Activated T-helper 1 cell treated with anti-CD3 and anti-CD28 coated beads, Interleukin-12 subunit alpha, Interleukin-12 subunit beta, Interleukin-2, Interleukin-4 antibody, amounts not matched to agents 30 ng/mL and 10 ng/mL and 1 ng/mL, durations not matched to agents 14 hours and 24 hours and 36 hours (primary cell): ENCODE measurements around the gene CCDC6. TPM values are rescaled to one million over a fixed set of nuclear protein-coding genes. Genes with fewer than 3 reads are reported as not detected.
A peak's percentile ranks its signal among the peaks of the same experiment; 100 is the strongest.

Experiments used
- DNase-seq: peaks from one replicate; pipeline ENCODE4 v3.0.0; 2021; ENCODE audit warnings: low spot score
- H3K27ac Mint-ChIP-seq: one replicate; pipeline ENCODE4 v1.8.0; 2021; ENCODE audit warnings: mild to moderate bottlenecking, mixed read lengths
- H3K27me3 Mint-ChIP-seq: one replicate; pipeline ENCODE4 v1.8.0; 2022; ENCODE audit warnings: mild to moderate bottlenecking, moderate library complexity, mixed read lengths; ENCODE audit not compliant: insufficient read depth
- H3K36me3 Mint-ChIP-seq: one replicate; pipeline ENCODE4 v1.8.0; 2021; ENCODE audit warnings: low read depth, mixed read lengths
- H3K4me1 Mint-ChIP-seq: one replicate; pipeline ENCODE4 v1.8.0; 2021; ENCODE audit warnings: low read depth, mixed read lengths
- H3K4me3 Mint-ChIP-seq: one replicate; pipeline ENCODE4 v1.8.0; 2021; ENCODE audit warnings: mild to moderate bottlenecking, moderate library complexity, mixed read lengths
- H3K9me3 Mint-ChIP-seq: one replicate; pipeline ENCODE4 v1.8.0; 2021; ENCODE audit warnings: mixed read lengths
- intact Hi-C: fragments of 100-400 bp; cut with micrococcal nuclease; formaldehyde crosslinking; loops from one replicate; pipeline ENCODE4 v1.15.1; 2024
- total RNA-seq: library from RNA; stranded (reverse); gene quantifications from 2 replicates; pipeline ENCODE4 v1.2.3, GENCODE V29; 2022

CCDC6 gene
- total RNA-seq, 1 donor from 2014 or later: 97.6 TPM

GRCh38 chr10:59830601-59831259 is 75.6 kb downstream of the CCDC6 start:
- H3K27me3 Mint-ChIP-seq: no peaks in the 10 kb centered on the region
- H3K4me1 Mint-ChIP-seq: peaks cover 72% of the 10 kb centered on the region
- peaks cover 45% of the 10 kb centered on the region for H3K36me3 Mint-ChIP-seq
- no peaks in the 10 kb centered on the region for H3K9me3 Mint-ChIP-seq
- no peak overlapping the region for H3K4me3 Mint-ChIP-seq
- no peak overlapping the region for H3K27ac Mint-ChIP-seq
- intact Hi-C loops: loop anchor here (2.0 to 10.0 kb wide), 3 partner anchors 14 to 204 kb away; no protein-coding TSS in a partner anchor
- no peak for DNase-seq

- Mint-ChIP-seq H3K4me3 (no peak overlapping the region), H3K27me3 (no peaks in the 10 kb centered on the region), H3K4me1 (peaks cover 66% of the 10 kb centered on the region), H3K9me3 (peaks cover 3% of the 10 kb centered on the region), H3K27ac (peak overlapping the region; percentile 50), H3K36me3 (peaks cover 46% of the 10 kb centered on the region)
- intact Hi-C loops: loop anchor here (1.0 to 2.0 kb wide), 2 partner anchors 35 to 78 kb away; no protein-coding TSS in a partner anchor
- DNase-seq: no peak
Observed at GRCh38 chr10:59829601-59830000, 76.8 kb downstream of the CCDC6 start.

GRCh38 chr10:59829024-59829423 is 77.3 kb downstream of the CCDC6 start:
- intact Hi-C loops: loop anchor here (1.0 to 2.0 kb wide), 2 partner anchors 36 to 78 kb away; no protein-coding TSS in a partner anchor
- Mint-ChIP-seq H3K9me3 (peaks cover 3% of the 10 kb centered on the region), H3K27me3 (no peaks in the 10 kb centered on the region), H3K4me1 (peaks cover 64% of the 10 kb centered on the region), H3K27ac (peak overlapping the region; percentile 50), H3K36me3 (peaks cover 51% of the 10 kb centered on the region), H3K4me3 (no peak overlapping the region)
- no peak for DNase-seq

- H3K27ac Mint-ChIP-seq: no peak overlapping the region
- H3K4me1 Mint-ChIP-seq: peaks cover 47% of the 10 kb centered on the region
- intact Hi-C loops: no loop called here
- H3K9me3 Mint-ChIP-seq: peaks cover 3% of the 10 kb centered on the region
- H3K36me3 Mint-ChIP-seq: peaks cover 34% of the 10 kb centered on the region
- no peaks in the 10 kb centered on the region for H3K27me3 Mint-ChIP-seq
- no peak for DNase-seq
- H3K4me3 Mint-ChIP-seq: no peak overlapping the region
Observed at GRCh38 chr10:59825932-59826331, 80.4 kb downstream of the CCDC6 start.

GRCh38 chr10:59823751-59824150 is 82.6 kb downstream of the CCDC6 start:
- no peak for DNase-seq
- intact Hi-C loops: no loop called here
- H3K4me1 Mint-ChIP-seq: peaks cover 43% of the 10 kb centered on the region
- no peaks in the 10 kb centered on the region for H3K27me3 Mint-ChIP-seq
- no peak overlapping the region for H3K4me3 Mint-ChIP-seq
- no peak overlapping the region for H3K27ac Mint-ChIP-seq
- H3K9me3 Mint-ChIP-seq: peaks cover 3% of the 10 kb centered on the region
- peaks cover 24% of the 10 kb centered on the region for H3K36me3 Mint-ChIP-seq

GRCh38 chr10:59823111-59823510 is 83.2 kb downstream of the CCDC6 start:
- Mint-ChIP-seq H3K36me3 (peaks cover 23% of the 10 kb centered on the region), H3K27ac (no peak overlapping the region), H3K4me1 (peaks cover 45% of the 10 kb centered on the region), H3K4me3 (no peak overlapping the region), H3K27me3 (no peaks in the 10 kb centered on the region), H3K9me3 (peaks cover 3% of the 10 kb centered on the region)
- no peak for DNase-seq
- intact Hi-C loops: no loop called here

GRCh38 chr10:59820471-59820870 is 85.9 kb downstream of the CCDC6 start:
- intact Hi-C loops: no loop called here
- Mint-ChIP-seq H3K27ac (no peak overlapping the region), H3K36me3 (peaks cover 12% of the 10 kb centered on the region)

GRCh38 chr10:59819683-59820082 is 86.7 kb downstream of the CCDC6 start:
- H3K9me3 Mint-ChIP-seq: no peaks in the 10 kb centered on the region
- intact Hi-C loops: no loop called here
- H3K4me1 Mint-ChIP-seq: peaks cover 37% of the 10 kb centered on the region
- DNase-seq: no peak
- peak overlapping the region; percentile 55 for H3K27ac Mint-ChIP-seq
- no peak overlapping the region for H3K4me3 Mint-ChIP-seq
- peaks cover 8% of the 10 kb centered on the region for H3K36me3 Mint-ChIP-seq
- no peaks in the 10 kb centered on the region for H3K27me3 Mint-ChIP-seq

More at GRCh38 chr10:59820471-59820870, 85.9 kb downstream of the CCDC6 start:
- Mint-ChIP-seq H3K9me3 (peaks cover 3% of the 10 kb centered on the region), H3K4me3 (no peak overlapping the region), H3K4me1 (peaks cover 34% of the 10 kb centered on the region), H3K27me3 (no peaks in the 10 kb centered on the region)
- DNase-seq: no peak

- intact Hi-C loops: no loop called here
- DNase-seq: no peak
- Mint-ChIP-seq H3K9me3 (no peaks in the 10 kb centered on the region), H3K27ac (no peak overlapping the region), H3K4me3 (no peak overlapping the region), H3K36me3 (peaks cover 5% of the 10 kb centered on the region), H3K4me1 (peaks cover 41% of the 10 kb centered on the region), H3K27me3 (no peaks in the 10 kb centered on the region)
Observed at GRCh38 chr10:59819265-59819664, 87.1 kb downstream of the CCDC6 start.

- intact Hi-C loops: no loop called here
- no peak overlapping the region for H3K4me3 Mint-ChIP-seq
Observed at GRCh38 chr10:59817773-59818172, 88.6 kb downstream of the CCDC6 start.

GRCh38 chr10:59814878-59815277 is 91.5 kb downstream of the CCDC6 start:
- H3K27ac Mint-ChIP-seq: no peak overlapping the region
- no peak for DNase-seq
- no peak overlapping the region for H3K4me3 Mint-ChIP-seq
- peaks cover 39% of the 10 kb centered on the region for H3K4me1 Mint-ChIP-seq
- H3K9me3 Mint-ChIP-seq: no peaks in the 10 kb centered on the region
- intact Hi-C loops: no loop called here
- no peaks in the 10 kb centered on the region for H3K27me3 Mint-ChIP-seq
- peaks cover 23% of the 10 kb centered on the region for H3K36me3 Mint-ChIP-seq

More at GRCh38 chr10:59817773-59818172, 88.6 kb downstream of the CCDC6 start:
- Mint-ChIP-seq H3K27me3 (no peaks in the 10 kb centered on the region), H3K4me1 (peaks cover 43% of the 10 kb centered on the region), H3K9me3 (no peaks in the 10 kb centered on the region), H3K27ac (no peak overlapping the region), H3K36me3 (peaks cover 11% of the 10 kb centered on the region)
- DNase-seq: no peak

- H3K4me3 Mint-ChIP-seq: no peak overlapping the region
Observed at GRCh38 chr10:59812519-59813122, 93.7 kb downstream of the CCDC6 start.

GRCh38 chr10:59809644-59809974 is 96.7 kb downstream of the CCDC6 start:
- Mint-ChIP-seq H3K36me3 (peaks cover 47% of the 10 kb centered on the region), H3K27me3 (no peaks in the 10 kb centered on the region), H3K27ac (no peak overlapping the region), H3K4me1 (peaks cover 10% of the 10 kb centered on the region), H3K9me3 (no peaks in the 10 kb centered on the region), H3K4me3 (no peak overlapping the region)
- intact Hi-C loops: loop anchor here (1.0 to 5.0 kb wide), 4 partner anchors 97 to 223 kb away; no protein-coding TSS in a partner anchor
- DNase-seq: no peak

More at GRCh38 chr10:59812519-59813122, 93.7 kb downstream of the CCDC6 start:
- no peaks in the 10 kb centered on the region for H3K9me3 Mint-ChIP-seq
- intact Hi-C loops: no loop called here
- H3K27ac Mint-ChIP-seq: no peak overlapping the region
- DNase-seq: no peak
- H3K4me1 Mint-ChIP-seq: peaks cover 23% of the 10 kb centered on the region
- H3K27me3 Mint-ChIP-seq: no peaks in the 10 kb centered on the region
- peaks cover 31% of the 10 kb centered on the region for H3K36me3 Mint-ChIP-seq
